Stimulated activated CD4-positive, alpha-beta T cell treated with anti-CD3 and anti-CD28 coated beads, Interleukin-15, amount 100 ng/mL, for 1 hour (primary cell): ENCODE results near the gene SNX13.
"Not testable (repeated sequence)": the region's sequence is repeated elsewhere in the genome, so short reads cannot be mapped to it uniquely, and the experiment has no call there.

Experiments
- DNase-seq, 2 donors: peaks; one replicate each; pipeline ENCODE4 v3.0.0-alpha.2; 2020; ENCODE audit warnings: low read depth in 1 of 2, low spot score in 1 of 2

Gene SNX13

DNA sequence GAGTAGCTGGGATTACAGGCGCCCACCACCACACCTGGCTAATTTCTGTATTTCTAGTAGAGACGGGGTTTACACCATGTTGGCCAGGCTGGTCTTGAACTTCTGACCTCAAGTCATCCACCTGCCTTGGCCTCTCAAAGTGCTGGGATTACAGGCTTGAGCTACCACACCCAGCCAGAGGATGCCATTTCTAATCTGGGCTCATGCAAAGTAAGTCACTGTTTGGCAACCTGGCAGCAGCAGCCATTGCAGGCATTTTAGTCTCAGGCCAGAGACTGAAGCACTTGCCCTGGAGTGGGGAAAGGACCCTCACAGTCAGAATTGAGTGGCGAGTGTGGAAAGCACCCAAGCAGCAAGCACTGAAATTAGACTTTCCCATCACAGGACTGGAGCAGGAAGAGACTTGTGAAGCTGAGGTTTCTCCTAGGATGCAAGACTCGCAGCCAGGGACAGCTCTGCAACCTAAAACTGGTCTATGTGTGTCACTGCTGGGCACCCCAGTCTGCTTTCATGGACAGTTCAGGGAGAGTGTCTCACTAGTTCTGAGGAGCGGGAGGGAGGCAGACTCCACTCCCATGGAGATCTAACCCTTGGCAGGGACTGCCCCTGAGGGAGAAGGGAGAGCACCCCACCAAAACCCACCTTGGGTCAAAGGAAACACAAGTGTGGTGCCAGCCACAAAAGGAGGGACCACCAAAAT is 27.6 kb downstream of the SNX13 start:
- DNase-seq: no peak

DNA sequence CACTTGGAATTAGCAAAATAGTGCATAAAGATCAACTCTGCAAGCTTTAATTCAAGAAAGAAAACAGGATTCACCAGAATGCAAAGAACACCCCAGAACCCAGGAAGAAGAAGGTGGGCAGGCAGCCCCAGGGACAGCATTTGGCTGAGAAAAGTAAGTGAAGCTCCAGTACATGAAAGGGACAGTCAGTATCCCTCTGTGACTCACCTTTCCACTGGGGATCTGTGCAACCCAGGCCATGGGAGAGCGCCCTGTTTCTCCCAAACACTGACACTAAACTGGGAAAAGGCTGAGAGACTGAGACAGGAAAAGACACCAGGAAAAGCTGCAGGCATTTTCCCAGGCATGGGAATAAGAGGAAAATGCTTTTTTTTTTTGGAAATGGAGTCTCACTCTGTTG is 28.2 kb downstream of the SNX13 start:
- DNase-seq: no peak

DNA sequence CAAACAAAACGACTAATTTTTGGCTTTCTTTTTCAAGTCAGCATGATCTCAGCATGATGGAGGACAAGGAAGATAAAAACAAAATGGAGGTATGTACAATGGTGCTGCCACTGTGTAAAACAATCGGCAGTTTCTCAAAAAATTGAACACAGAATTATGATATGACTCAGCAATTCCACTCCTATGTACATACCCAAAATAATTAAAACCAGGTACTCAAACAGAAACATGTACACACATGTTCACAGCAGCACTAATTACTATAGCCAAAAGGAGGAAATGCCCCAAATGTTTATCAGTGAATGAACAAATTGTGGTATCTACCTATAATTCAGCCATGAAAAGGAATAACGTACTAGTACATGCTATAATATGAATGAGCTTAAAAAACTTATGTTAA is 29.9 kb downstream of the SNX13 start:
- DNase-seq: no peak

DNA sequence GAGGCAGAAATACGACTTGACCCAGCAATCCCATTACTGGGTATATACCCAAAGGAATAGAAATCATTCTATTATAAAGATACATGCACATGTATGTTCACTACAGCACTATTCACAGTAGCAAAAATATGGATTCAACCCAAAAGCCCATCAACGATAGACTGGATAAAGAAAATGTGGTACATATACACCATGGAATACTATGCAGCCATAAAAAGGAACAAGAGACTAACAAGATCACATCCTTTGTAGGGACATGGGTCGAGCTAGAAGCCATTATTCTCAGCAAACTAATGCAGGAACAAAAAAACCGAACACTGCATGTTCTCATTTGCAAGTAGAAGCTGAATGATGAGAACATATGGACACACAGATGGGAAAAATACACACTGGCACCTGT is 31.0 kb downstream of the SNX13 start:
- DNase-seq: not testable (repeated sequence)

DNA sequence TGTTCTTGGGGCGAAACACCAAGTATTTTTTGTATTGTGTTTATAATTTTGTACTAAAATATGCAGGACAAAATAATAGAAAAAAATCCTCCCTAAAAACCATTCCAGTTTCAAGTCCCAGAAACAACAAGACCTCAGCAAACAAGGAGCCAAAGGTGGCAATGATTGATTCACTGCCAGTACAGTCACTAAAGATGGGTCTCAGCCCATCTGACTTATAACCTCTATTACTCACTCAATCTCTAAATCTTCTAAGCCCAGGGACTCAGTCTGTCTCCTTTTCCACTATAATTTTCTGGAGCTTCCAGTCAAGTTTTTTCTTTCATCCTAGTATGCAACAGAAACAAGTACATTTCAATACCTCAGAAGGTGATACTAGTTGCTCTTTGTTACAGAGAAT is 33.3 kb downstream of the SNX13 start:
- DNase-seq: no peak

DNA sequence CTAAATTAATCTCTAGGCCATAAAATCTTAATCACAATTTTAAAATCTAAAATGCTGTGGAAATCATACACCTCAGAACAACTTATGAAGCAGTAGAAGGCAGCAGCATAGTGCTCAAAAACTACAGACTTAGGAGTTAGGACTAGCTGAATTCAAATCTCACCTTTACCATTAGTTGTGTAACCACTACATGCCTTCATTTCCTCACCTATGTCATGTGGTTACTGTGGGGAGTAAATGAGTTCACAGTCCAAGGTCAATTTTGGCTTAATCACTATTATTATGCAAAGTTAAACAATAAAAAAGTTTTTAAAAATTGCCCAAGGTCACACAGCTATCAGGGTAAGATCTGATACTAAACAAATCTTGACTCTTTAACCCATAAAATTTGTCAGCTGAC is 37.0 kb downstream of the SNX13 start:
- no peak for DNase-seq

DNA sequence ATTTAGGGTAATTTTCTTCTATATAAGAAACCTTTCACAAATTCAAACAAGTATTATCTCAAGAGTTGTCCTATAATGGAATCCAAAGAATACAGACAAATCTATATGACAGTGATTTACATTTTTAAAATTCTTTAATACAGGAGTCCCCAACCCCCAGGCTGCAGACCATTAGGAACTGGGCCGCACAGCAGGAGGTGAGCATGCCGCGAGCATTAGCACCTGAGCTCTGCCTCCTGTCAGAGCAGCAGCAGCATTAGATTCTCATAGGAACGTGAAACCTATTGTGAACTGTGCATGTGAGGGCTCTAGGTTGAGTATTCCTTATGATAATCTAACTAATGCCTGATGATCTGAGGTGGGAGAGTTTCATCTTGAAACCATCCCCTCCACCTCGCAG is 37.7 kb downstream of the SNX13 start:
- no peak for DNase-seq

DNA sequence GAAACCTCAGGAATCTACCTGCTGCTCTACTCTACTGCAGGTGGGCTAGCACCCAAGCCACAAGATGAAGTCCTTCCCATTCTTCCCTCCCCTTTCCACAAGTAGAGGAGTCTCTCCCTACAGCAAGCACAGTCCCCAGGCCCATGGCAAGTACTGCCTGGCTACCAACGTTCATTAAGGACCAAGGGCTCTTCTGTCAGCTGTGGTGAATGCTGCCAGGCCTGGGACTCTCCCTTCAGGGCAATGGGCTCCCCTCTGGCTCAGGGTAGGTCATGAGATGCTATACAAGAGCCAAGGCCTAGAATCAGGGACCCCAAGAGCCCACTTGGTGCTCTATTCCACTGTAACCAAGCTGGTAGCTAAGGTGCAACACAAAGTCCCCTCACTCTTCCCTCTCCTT is 39.8 kb downstream of the SNX13 start:
- no peak for DNase-seq

DNA sequence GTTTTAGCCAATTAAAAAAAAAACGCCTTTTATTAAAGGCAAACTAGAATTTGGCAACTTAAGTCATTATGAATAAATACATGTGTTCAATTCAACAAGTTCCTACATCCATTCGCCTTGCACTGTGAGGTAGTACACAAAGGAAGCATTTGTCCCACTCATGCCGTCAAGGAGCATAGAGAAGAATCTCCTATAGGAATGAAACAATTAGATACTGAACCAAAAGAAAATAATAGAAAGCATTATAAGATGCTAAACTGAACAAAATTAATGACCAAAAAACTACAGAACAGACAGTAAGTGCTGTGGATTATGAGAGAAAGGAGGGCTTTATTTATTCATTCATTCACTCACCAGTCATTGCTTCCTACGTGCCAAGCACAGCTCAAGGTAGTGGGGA is 42.2 kb downstream of the SNX13 start:
- DNase-seq: no peak

DNA sequence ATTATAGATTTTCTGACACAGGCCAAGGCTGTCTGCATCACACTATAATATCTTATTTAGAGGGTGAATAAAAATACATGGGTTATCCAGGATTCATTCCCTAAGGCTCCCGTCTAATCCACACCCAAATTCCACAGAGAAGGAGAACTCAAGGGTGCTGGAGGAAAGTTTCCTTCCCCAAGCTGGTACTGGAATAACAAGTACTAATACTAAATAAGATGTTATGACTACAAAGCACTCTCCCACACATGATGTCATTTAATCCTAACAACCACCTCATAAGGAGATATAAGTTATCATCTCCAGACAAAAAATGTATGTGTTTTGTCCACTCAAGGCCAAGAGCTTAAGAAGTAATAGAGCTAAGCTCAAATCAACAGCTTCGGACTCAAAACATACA is 53.0 kb downstream of the SNX13 start:
- DNase-seq: no peak

DNA sequence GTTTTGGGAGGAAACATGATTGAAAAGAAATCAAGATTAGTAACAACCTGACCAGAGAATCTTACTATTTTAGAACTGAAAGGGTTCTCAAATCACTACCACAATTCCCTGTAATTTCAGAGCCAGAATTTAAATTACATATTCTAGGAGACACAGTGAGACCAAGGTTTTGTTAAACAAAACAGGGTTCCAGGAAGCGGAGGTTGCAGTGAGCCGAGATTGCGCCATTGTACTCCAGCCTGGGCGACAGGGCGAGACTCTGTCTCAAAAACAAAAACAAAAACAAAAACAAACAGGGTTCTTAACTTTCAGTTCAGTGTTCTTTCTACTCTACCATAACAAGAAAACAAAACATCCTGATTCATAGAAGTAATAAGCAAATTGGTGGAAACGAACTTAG is 57.6 kb downstream of the SNX13 start:
- DNase-seq: no peak

DNA sequence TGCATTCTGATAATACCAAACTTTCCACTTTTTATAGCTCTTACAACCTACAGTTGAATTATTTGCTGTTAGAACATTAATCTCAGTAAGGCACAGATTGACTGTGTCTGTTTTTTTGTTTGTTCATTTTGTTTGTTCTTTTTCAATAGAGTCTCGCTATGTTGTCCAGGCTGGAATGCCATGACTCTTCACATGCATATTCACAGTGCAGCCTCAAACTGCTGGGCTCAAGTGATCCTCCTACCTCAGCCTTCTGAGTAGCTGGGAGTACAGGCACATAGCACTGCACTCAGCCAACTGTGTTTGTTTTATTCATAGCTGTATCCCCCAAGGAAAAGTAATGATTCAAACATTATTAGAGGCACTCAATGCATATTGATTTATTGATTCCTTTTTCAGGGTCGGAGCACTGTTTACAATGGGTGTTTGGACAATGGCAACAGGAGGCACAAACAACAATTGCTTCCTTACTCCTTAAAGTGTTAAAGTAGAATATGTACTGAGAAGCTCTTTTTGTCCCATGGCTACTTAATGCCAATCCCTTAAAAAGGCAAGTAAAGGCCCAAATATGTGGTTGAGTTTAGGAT is 61.1 kb downstream of the SNX13 start:
- DNase-seq: no peak

DNA sequence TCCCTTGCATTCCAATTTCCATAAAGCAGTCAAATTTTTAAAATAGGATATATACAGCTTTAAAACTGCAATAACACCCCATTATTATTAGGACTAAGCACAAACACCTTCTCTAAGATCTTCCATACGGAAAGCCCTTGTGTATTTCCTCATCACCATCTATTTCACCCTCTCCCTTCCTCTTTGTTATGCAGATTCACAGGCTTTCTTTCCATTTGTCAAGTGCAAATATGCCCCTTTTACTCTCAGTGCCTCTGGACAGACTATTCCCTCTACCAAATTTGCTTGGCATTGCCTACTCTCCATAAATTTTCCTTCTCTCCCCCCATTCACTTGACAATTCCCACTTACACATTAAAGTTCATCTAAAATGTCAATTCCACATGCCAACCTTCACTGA is 61.7 kb downstream of the SNX13 start:
- no peak for DNase-seq

DNA sequence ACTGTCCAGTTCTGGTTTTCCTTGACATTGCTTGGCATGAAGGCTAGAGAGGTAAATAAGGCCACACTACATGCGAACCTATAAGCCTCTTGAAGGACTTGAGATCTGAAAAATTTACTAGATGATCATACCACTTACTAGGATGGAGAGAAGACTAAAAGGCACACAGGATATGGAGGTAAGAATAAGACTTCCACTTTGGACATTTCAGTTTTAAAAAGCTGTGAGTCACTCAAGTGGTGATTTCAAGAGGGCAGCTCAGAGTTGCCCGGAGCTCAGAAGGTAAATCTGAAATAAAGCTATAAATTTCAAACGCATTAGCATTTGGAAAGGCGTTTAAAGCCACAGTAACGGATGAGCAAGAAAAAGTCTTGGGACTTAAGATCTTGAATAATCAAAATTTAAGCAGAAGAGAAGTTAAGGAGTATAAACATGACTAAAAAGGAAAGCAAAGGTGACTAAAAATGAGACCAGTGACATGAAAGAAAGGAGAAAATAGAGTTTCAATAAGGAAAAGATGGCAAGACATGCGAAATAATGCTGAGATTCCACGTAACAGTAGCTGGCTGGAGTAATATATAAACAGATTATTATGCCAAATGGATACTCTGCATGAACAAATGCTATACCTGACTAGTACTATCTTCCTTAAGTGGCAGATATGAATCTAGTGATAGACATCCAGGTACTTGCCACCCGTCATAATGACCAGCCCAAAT is 68.3 kb downstream of the SNX13 start:
- DNase-seq: no peak

DNA sequence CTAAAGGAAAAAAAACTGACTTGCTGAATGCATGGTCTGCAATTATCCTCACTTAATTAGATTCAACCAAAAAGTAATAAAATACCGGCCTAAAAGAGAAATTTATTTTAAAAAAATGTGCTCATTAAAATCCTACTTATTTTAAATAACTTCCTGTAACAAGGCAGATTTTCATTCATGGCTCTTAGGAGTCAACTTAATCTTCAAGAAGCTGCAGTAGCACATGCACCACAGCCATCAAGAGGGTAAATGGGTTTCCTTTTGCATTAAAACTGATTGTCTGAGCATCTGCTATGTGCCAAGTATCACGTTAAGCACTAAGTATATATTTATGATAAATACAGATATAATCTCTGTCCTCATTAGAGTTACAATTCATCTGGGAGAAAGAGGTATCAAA is 69.9 kb downstream of the SNX13 start:
- no peak for DNase-seq

DNA sequence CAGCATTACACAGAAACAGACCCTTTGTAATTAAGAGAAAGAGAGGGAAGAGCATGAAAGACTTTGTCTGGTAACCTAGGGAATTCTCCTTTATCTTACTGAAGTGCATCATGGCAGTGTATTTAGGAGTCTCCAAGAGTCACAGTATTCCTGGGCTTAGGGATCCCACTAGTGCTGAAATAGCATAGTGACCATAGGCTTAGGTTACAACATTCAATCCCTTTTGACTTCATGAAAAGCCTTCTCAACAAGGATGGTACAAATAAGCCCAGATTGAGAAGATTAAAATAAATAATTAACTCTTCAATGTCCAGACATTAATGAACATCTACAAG is 76.5 kb downstream of the SNX13 start:
- DNase-seq: no peak

DNA sequence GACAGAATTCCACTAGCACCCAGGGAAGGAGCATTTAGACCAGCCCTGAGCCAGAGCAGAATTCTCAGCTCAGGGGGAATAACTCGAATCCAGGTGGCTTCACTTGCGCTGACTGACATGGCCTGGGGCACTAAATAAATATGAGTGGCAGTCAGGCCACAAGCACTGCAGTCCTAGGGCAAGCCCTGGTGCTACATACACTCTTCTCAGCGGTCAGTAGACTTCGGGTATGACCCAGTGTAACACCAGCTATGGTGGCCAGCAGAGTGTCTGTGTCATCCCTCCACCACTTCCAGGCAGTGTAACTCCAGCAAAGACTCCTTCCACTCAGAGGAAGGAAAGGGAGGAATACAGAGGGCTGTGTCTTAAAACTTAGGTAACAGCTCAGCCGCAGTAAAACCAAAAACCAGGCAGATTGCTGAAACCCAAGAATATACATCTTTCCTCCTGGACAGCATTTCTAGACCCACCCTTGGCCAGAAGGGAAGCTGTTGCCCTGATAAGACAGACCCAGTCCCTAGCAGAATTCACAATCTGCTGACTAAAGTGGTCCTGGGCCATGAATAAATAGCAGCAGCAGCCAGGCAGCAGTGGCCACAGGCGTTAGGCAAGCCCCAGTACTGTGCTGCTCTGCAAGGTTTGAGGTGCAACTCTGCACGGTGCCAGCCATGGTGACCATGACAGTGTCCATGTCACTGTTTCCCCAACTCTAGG is 77.0 kb downstream of the SNX13 start:
- no peak for DNase-seq

DNA sequence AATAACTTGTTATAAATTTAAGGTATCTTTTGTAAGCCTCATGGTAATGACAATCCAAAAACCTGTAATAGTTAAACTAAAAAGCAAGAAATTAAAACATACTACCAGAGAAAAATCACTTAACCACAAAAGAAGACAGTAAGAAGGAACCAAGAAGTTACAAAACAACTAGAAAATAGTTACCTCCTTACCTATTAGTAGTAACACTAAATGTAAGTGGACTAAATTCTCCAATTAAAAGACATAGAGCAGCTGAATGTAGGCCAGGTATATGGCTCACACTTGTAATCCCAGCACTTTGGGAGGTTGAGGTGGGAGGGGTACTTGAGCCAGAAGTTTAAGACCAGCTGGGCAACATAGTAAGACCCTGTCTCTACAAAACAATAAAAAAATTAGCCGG is 84.0 kb downstream of the SNX13 start:
- no peak for DNase-seq

DNA sequence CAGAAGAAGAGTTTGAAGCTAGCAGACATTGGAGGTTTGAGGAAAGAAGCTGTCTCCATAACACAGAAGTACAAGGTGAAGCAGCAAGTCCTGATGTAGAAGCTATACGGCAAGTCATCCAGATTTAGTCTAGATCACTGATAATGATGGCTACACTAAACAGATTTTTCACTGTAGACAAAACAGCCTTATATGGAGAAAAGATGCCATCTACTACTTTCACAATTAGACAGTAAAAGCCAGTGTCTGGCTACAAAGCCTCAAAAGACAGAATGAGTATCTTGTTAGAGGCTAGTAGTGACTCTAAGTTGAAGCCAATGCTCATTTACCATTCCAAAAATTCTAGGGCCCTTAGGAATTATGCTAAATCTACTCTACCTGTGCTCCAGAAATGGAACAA is 85.1 kb downstream of the SNX13 start:
- no peak for DNase-seq

DNA sequence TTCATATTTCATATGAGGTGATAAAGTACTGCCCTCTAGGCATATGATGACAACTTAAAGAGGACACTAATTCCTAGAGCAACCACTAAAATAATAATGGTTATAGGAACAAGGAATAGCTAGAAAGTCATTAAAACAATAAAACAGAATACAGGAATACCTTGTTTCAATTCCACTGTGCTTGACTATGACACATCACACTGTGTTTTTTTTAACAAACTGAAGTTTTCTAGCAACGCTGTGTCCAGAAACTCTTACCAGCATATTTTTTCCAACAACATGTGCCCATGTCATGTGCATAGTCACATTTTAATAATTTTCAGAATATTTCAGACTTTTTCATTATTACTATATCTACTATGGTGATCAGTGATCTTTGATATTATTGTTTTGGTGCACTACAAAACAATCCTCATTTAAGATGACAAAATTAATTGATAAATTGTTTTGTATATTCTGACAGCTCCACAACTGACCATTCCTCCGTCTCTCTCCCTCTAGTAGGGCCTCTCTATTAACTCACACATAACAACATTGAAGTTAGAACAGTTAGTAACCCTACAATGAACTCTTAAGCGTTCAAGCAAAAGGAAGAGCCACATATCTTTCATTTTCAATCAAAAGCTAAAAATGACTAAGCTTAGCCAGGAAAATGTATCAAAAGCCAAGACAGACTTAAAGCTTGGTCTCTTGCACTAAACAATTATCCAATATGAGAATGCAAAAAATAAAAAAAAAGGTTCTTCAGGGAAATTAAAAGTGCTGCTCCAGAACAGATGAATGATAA is 85.8 kb downstream of the SNX13 start:
- DNase-seq: no peak

DNA sequence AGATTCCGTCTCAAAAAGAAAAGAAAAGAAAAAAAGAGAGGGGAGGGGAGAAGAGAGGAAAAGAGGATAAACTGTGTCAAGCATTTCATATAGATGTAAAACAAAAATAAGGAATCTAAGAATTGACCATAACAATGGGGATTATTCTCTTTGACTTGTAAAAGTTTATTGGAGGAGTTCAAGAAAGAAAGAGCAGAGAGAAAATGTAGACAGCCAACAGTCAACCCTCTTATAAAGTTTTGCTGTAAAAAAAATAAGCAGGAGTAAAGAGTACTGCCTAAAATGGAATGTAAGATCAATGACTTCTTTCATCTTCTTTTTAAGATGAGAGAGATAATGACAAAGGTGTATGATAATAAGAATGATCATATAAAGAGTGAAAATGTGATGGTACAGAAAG is 87.9 kb downstream of the SNX13 start:
- no peak for DNase-seq
